ENCODE results near the gene SLC25A38.
"Not testable (repeated sequence)": the region's sequence is repeated elsewhere in the genome, so short reads cannot be mapped to it uniquely, and the experiment has no call there.

The SLC25A38 gene

GRCh38 chr3:39408493-39409372 is 25.6 kb downstream of the SLC25A38 start:
- peak; percentile 67 for DNase-seq

GRCh38 chr3:39409514-39410136 is 26.5 kb downstream of the SLC25A38 start:
- no peak for DNase-seq

- no peak for DNase-seq
These were observed 27.7 kb downstream of the SLC25A38 start for GRCh38 chr3:39410893-39411292.

- DNase-seq: no peak
These were observed 29.6 kb downstream of the SLC25A38 start for GRCh38 chr3:39412668-39413260.

GRCh38 chr3:39413691-39414420 is 30.7 kb downstream of the SLC25A38 start:
- peak; percentile 62 for DNase-seq

- DNase-seq: peak; percentile 75
These were observed 31.3 kb downstream of the SLC25A38 start for GRCh38 chr3:39414421-39414907.

- DNase-seq: peak; percentile 67
These were observed 32.1 kb downstream of the SLC25A38 start for GRCh38 chr3:39415302-39415701.

- DNase-seq: peak; percentile 71
These were observed 32.8 kb downstream of the SLC25A38 start for GRCh38 chr3:39415983-39416382.

GRCh38 chr3:39416998-39417397 is 33.8 kb downstream of the SLC25A38 start:
- not testable (repeated sequence) for DNase-seq

- DNase-seq: not testable (repeated sequence)
These were observed 35.5 kb downstream of the SLC25A38 start for GRCh38 chr3:39418556-39419225.

GRCh38 chr3:39419742-39420315 is 36.7 kb downstream of the SLC25A38 start:
- no peak for DNase-seq

GRCh38 chr3:39420543-39420942 is 37.4 kb downstream of the SLC25A38 start:
- no peak for DNase-seq

GRCh38 chr3:39423436-39423970 is 40.3 kb downstream of the SLC25A38 start:
- DNase-seq: no peak

- no peak for DNase-seq
These were observed 43.1 kb downstream of the SLC25A38 start for GRCh38 chr3:39426312-39426711.

- DNase-seq: no peak
These were observed 44.3 kb downstream of the SLC25A38 start for GRCh38 chr3:39427506-39427905.

GRCh38 chr3:39428745-39429201 is 45.6 kb downstream of the SLC25A38 start:
- DNase-seq: no peak

GRCh38 chr3:39429466-39429865 is 46.3 kb downstream of the SLC25A38 start:
- no peak for DNase-seq

- no peak for DNase-seq
These were observed 49.2 kb downstream of the SLC25A38 start for GRCh38 chr3:39432342-39432741.

GRCh38 chr3:39433642-39434041 is 50.5 kb downstream of the SLC25A38 start:
- DNase-seq: no peak

GRCh38 chr3:39434574-39434973 is 51.4 kb downstream of the SLC25A38 start:
- no peak for DNase-seq

GRCh38 chr3:39435006-39435748 is 52.0 kb downstream of the SLC25A38 start:
- no peak for DNase-seq
